GM19025 (cell line): Measurements from ENCODE around the gene ZNF444.

Experiments
- ATAC-seq: cut with Tn5 transposase; IDR thresholded peaks from one replicate; pipeline ENCODE4 v1.9.1; 2021; ENCODE audit warnings: mild to moderate bottlenecking, low read depth, moderate library complexity; ENCODE audit not compliant: unreplicated experiment

Gene ZNF444

GRCh38 chr19:56120371-56121179 is 20.5 kb upstream of the ZNF444 start:
- peak; percentile 15 for ATAC-seq

GRCh38 chr19:56121180-56122167 is 19.6 kb upstream of the ZNF444 start, which contains the start of gene ZNF787:
TSS of gene ZNF787 (minus strand) at chr19:56121295. CDS start at chr19:56103217, 18,078 bp downstream.
- ATAC-seq, result peak; percentile 86

- no peak for ATAC-seq
Observed at GRCh38 chr19:56123266-56123891, 17.7 kb upstream of the ZNF444 start.

GRCh38 chr19:56124578-56124977 is 16.5 kb upstream of the ZNF444 start:
- no peak for ATAC-seq

- ATAC-seq, result no peak
Observed at GRCh38 chr19:56125806-56126590, 15.1 kb upstream of the ZNF444 start.

- ATAC-seq, result no peak
Observed at GRCh38 chr19:56126983-56127780, 13.9 kb upstream of the ZNF444 start.

GRCh38 chr19:56130006-56130405 is 11.1 kb upstream of the ZNF444 start:
- ATAC-seq, result no peak

- no peak for ATAC-seq
Observed at GRCh38 chr19:56131651-56132050, 9.4 kb upstream of the ZNF444 start.

GRCh38 chr19:56132316-56132822 is 8.7 kb upstream of the ZNF444 start:
- no peak for ATAC-seq

GRCh38 chr19:56133858-56134653 is 7.0 kb upstream of the ZNF444 start:
- ATAC-seq, result no peak

- ATAC-seq, result no peak
Observed at GRCh38 chr19:56134654-56134921, 6.5 kb upstream of the ZNF444 start.

GRCh38 chr19:56136362-56136761 is 4.7 kb upstream of the ZNF444 start:
- no peak for ATAC-seq

GRCh38 chr19:56137405-56137804 is 3.7 kb upstream of the ZNF444 start:
- no peak for ATAC-seq

- ATAC-seq, result no peak
Observed at GRCh38 chr19:56138069-56138468, 3.0 kb upstream of the ZNF444 start.

- ATAC-seq, result no peak
Observed at GRCh38 chr19:56139847-56140582, 1.1 kb upstream of the ZNF444 start.

GRCh38 chr19:56141417-56141993 is 418 bp downstream of the ZNF444 start:
- ATAC-seq, result no peak

- no peak for ATAC-seq
Observed at GRCh38 chr19:56142087-56142787, 1.1 kb downstream of the ZNF444 start.
